22Rv1 (cell line): ENCODE data around the gene FSD2.

Source experiments
- ZFX ChIP-seq: fragments of 450-650 bp; IDR thresholded peaks from 2 replicates; pipeline ENCODE4 v1.6.1; 2017; ENCODE audit warnings: antibody characterized with exemption, borderline replicate concordance
- TF ChIP-seq, protein P1 (sequence below): fragments of 450-650 bp; IDR thresholded peaks from 2 replicates; pipeline ENCODE4 v1.5.1; 2017; ENCODE audit warnings: mild to moderate bottlenecking

DNA sequence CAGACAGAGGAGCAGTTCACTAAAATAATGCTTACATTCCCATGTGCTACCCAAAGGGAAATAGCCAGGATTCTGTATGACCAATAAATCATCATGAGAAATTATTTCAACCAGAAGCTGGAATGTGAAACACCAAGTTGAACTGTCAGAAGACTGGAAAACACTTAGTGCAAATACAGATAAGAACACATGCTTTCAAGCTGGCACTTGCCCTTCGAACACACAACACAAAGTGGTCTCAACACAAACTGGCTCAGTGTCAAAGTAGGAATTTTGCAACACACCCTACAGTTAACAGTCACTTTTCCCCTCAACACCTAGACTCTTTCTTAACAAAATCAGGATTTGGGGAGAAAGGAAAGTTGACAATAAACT is 1.3 kb downstream of the FSD2 start:
- TF ChIP-seq, protein P1, sequence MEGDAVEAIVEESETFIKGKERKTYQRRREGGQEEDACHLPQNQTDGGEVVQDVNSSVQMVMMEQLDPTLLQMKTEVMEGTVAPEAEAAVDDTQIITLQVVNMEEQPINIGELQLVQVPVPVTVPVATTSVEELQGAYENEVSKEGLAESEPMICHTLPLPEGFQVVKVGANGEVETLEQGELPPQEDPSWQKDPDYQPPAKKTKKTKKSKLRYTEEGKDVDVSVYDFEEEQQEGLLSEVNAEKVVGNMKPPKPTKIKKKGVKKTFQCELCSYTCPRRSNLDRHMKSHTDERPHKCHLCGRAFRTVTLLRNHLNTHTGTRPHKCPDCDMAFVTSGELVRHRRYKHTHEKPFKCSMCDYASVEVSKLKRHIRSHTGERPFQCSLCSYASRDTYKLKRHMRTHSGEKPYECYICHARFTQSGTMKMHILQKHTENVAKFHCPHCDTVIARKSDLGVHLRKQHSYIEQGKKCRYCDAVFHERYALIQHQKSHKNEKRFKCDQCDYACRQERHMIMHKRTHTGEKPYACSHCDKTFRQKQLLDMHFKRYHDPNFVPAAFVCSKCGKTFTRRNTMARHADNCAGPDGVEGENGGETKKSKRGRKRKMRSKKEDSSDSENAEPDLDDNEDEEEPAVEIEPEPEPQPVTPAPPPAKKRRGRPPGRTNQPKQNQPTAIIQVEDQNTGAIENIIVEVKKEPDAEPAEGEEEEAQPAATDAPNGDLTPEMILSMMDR: no peak
- no peak for TF ChIP-seq ZFX
